NCI-H510A treated with DMSO at 0.1 percent for 48 hours (cell line): Measurements from ENCODE around the gene TTC28.
A peak's percentile ranks its signal among the peaks of the same experiment; 100 is the strongest.

ENCODE experiments used
- DNase-seq: peaks from one replicate; lab custom pipeline; 2025; lab: John Stamatoyannopoulos, UW

Gene TTC28

DNA sequence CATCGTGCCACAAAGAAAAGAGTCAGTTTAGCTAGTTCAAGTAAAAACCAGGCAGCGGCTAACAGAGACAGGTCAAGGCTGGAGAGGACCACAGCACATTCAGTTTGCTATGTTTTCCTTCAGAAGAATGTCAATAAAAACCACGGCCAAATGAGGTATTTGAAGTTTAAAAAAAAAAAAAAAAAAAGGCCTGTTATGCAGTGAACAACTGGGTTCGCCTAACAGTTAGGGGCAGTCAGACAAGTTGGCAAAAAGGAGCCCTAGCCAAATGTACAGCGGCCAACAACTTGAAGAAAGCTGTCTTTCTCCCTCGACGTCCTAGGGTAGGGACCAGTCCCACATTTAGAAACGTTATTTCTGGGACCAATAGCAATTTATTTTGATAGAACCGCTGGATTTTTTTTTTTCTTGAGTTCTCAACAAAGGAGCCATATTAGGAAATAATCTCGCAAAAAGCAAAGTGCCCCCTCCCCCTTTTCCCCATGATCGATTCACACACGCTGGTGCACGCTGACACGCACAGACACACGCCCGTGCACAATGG lies 237.8 kb downstream of the TTC28 start:
- no peak for DNase-seq

DNA sequence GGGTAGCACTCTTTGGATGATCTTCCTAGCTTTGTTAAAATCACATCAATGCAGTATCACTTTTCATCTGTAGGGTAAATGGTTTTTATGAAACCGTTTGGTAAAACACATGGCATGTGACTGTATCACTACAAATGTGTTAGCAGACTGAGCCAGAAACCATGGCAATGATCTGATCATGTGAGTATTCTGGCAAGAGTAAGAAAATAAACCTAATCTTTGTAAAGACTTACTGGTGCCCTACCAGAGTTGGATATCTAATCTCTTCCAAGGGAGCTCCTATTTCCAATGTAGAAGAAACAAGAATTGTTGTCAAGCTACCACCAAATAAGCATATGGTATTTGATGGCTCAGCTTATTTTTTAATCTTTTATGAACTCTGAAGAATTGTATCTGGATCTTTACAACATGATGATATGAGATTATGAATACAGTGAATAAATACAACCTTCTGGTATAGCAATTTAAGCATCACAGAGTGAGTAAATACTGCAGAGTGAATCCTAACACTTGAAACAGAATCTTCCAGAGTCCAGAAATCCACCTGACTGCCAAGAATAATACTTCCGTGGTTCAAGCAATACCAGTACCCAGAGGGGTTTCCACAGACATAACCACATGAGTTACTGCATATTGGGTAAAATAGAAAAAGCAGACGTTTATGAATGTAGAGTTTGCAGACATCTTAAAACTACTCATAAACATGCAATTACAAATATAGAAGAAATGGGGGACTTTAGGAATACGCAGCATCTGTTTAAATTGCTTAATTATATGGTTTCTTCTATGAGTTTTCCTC lies 238.8 kb downstream of the TTC28 start:
- DNase-seq = no peak

- peak; percentile 6 for DNase-seq
Observed at GRCh38 chr22:28438183-28438768, 241.4 kb downstream of the TTC28 start.

- no peak for DNase-seq
Observed at GRCh38 chr22:28435982-28436381, 243.7 kb downstream of the TTC28 start.

- DNase-seq = no peak
Observed at GRCh38 chr22:28435140-28435768, 244.4 kb downstream of the TTC28 start.

- no peak for DNase-seq
Observed at GRCh38 chr22:28430466-28431025, 249.1 kb downstream of the TTC28 start.

- no peak for DNase-seq
Observed at GRCh38 chr22:28429711-28430110, 249.9 kb downstream of the TTC28 start.

- no peak for DNase-seq
Observed at GRCh38 chr22:28428271-28428670, 251.4 kb downstream of the TTC28 start.

DNA sequence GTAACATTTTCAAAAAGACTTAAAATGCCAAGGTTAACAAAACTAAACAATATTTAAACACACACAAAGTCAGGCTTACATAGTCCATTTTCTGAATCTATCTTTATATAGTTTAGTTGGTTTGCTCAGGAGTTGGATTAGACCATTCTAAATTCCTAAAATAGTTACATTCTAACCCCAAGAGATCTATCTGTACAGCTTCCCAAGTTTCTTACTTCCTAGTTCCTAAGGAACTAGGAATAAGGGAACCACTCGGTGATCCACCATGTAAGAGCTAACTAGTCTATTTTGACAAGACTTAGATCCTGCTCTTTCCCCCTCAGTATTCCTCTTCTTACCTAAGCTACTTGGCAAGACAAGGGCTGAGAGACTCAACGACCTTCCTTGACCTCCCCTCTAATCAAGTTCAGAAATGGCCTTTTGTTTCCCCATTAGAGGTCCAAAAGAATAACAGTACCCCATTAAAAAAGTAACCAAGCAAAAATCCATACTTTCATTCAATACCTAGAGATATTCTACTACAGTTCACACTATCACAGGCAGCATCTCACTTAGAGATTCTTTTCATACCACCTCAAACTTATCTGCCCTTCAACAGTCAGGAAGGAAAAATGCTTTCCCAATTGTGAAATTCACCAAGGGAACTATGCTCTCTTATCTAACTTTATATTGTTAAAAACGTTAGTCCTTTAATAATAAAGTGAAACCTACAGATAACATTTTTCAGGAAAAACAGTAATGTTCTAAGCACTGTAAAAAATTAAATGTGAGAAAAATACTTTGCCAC lies 253.1 kb downstream of the TTC28 start:
- DNase-seq = no peak

DNA sequence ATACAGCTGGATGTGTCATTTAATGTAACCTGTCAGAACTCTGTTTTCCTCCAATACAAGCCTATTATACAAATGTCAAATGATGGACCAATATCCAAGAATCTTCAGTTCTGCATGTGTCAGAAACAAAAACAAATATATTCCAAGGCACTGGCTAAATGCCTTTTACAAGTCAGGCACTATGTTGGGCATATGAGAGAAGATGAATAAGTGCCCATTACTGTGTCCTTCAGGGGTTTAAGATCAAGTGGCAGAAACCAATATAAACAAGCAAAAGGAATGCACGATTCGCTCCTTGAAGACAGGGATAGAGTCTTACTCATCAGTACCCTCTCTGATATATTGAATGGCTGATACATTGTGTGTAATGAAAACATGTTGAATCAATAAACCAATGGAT lies 254.4 kb downstream of the TTC28 start:
- DNase-seq = no peak

GRCh38 chr22:28424427-28425080 lies 255.1 kb downstream of the TTC28 start:
- DNase-seq = peak; percentile 78

DNA sequence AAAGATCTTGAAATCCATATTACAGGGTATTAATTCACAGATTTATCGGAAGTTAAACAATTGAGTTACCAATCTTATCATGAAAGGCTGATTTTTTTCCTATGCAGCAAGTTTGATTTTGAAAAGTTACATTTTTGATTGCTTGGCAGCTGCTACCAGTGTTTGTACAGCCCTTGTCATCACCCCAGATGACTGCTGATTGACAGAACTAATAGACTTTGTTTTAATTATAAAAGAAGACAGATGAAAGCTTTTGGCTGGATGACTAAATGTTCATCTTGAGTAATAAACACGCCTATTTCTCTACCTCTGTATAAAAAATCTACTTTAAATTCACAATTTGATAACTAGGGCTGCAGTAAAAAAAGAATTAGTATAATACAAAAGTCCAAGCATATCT lies 259.7 kb downstream of the TTC28 start:
- no peak for DNase-seq

GRCh38 chr22:28418008-28418407 lies 261.6 kb downstream of the TTC28 start:
- DNase-seq = no peak

DNA sequence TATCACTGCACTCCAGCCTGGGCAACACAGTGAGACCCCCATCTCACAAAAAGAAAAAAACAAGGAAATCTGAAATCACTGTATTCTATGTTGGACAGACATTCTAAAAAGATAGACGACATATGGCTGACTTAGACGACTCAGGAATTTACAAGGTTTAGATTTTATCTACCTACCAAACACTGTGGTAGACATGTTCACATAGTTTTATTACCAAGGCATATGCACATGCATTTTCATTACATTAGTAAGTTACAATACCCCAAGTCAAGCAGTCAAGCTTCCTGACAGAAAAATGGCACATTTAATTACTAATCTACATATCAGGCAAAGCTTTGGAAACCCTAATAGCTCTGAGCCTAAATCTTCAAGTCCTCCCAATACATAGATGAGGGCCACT lies 262.2 kb downstream of the TTC28 start:
- no peak for DNase-seq

DNA sequence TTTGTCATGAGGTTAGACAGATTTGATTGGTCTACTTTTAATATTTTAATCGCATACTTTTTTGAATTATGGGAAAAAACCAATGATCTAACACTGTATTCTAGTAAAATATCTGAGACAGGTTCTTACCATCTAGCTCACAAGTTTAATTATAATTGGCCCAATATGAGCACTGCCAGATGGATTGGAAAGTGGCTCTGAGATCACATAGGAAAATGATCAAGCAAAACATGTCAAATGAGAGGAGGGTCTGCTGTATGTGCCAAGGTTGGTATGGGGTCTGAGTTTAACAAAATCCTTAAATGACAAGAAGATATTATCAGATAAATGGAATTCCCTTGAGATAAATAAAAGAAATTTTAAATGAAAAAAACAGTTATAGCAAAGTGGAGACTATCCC lies 264.7 kb downstream of the TTC28 start:
- DNase-seq = no peak

GRCh38 chr22:28413612-28414399 lies 265.8 kb downstream of the TTC28 start:
- DNase-seq = no peak

GRCh38 chr22:28412109-28412508 lies 267.5 kb downstream of the TTC28 start:
- no peak for DNase-seq

GRCh38 chr22:28411125-28411524 lies 268.5 kb downstream of the TTC28 start:
- DNase-seq = no peak

GRCh38 chr22:28410050-28410816 lies 269.4 kb downstream of the TTC28 start:
- DNase-seq = no peak

DNA sequence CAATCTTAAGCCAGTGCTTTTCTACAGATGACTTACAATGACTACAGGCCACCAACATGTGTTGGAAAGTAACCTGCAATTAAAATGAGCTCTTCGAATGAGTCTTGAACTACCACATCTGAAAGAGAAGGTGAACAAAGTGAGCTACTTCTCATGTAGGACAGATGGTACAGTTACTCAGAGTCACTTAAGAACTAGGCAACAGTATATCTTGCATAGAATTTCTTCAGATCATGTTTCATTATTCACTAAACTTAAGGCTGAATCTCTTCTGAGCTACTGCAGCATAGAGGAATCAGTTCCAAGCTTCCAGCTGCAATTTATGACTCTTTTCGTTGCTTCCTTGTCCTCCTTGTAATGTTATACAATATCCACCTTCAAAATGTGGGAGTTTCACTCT lies 270.9 kb downstream of the TTC28 start:
- DNase-seq = no peak
